ENCODE results near the gene GSTK1.

The GSTK1 gene

GRCh38 chr7:143299346-143299745 is 36.1 kb downstream of the GSTK1 start:
- no peak for DNase-seq (ENCODE audit: low spot score)

GRCh38 chr7:143299840-143300239 is 36.6 kb downstream of the GSTK1 start:
- DNase-seq (ENCODE audit: low spot score) = peak; percentile 47

GRCh38 chr7:143300959-143301935 is 38.0 kb downstream of the GSTK1 start:
- DNase-seq (ENCODE audit: low spot score) = no peak

- no peak for DNase-seq (ENCODE audit: low spot score)
These were observed 40.5 kb downstream of the GSTK1 start for GRCh38 chr7:143303733-143304132.

- no peak for DNase-seq (ENCODE audit: low spot score)
These were observed 41.7 kb downstream of the GSTK1 start for GRCh38 chr7:143304938-143305337.

GRCh38 chr7:143305423-143306070 is 42.3 kb downstream of the GSTK1 start:
- DNase-seq (ENCODE audit: low spot score) = peak; percentile 49

- DNase-seq (ENCODE audit: low spot score) = no peak
These were observed 45.4 kb downstream of the GSTK1 start for GRCh38 chr7:143308632-143309031.

- DNase-seq (ENCODE audit: low spot score) = no peak
These were observed 50.9 kb downstream of the GSTK1 start for GRCh38 chr7:143314127-143314526.

GRCh38 chr7:143315776-143316175 is 52.5 kb downstream of the GSTK1 start, which contains the start of gene CLCN1:
Gene CLCN1, plus strand, starts transcription at chr7:143316111. Its CDS starts 102 bp downstream, at chr7:143316213.
- DNase-seq (ENCODE audit: low spot score) = no peak

GRCh38 chr7:143316492-143316891 is 53.3 kb downstream of the GSTK1 start:
- DNase-seq (ENCODE audit: low spot score) = no peak

GRCh38 chr7:143318661-143319060 is 55.4 kb downstream of the GSTK1 start:
- DNase-seq (ENCODE audit: low spot score) = no peak

Data from LoVo (cell line).